ENCODE measurements around the gene ADARB1. TPM values are rescaled to one million over a fixed set of nuclear protein-coding genes. Genes with fewer than 3 reads are reported as not detected.
A peak's percentile ranks its signal among the peaks of the same experiment; 100 is the strongest.

Gene ADARB1
- total RNA-seq, 4 donors from 2014 or later, result 107 to 231 (median 201) TPM

DNA sequence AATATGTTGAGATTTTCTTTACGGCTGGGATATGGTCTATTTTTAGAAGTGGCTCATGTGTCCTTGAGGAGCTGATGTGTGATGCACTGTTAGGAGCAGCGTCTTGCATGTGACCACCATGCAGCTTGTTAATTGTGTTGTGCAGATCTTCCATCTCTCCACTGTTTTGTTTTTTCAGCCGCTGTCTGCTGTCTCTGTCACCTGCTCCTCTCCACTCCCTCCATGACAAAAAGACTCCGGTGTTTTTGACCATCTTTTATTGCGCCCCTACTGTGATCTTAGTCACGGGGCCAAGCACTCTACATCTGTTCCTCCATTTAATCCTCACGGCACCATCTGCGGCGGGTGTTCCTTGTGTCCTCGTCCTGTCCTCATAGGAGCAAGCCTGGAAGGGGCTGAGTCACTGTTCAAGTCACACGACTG is 51.8 kb downstream of the ADARB1 start:
- H3K4me3 ChIP-seq, result no peak overlapping the region
- intact Hi-C loops (cut with DNase I), result no loop called here
- peak overlapping the region in 2 of 4 donors; percentile 50 to 84 for H3K27ac ChIP-seq (replicated peaks in 1 of 4)
- TF ChIP-seq CTCF (IDR thresholded peaks at IDR 0.05) (no peak), POLR2AphosphoS5 (IDR thresholded peaks at IDR 0.05) (peak in 1 of 2 donors; percentile 31)
- H3K36me3 ChIP-seq, result peaks cover 0 to 8% (median 0%) of the 10 kb centered on the region in 4 donors
- H3K4me1 ChIP-seq, result peaks cover 43 to 98% (median 81%) of the 10 kb centered on the region in 4 donors
- DNase-seq (ENCODE audit: extremely low spot score), result no peak
- 74% methylated on average over 11 of the region's 11 CpGs for WGBS
- H3K27me3 ChIP-seq, result no peaks in the 10 kb centered on the region
- H3K9me3 ChIP-seq, result no peaks in the 10 kb centered on the region

DNA sequence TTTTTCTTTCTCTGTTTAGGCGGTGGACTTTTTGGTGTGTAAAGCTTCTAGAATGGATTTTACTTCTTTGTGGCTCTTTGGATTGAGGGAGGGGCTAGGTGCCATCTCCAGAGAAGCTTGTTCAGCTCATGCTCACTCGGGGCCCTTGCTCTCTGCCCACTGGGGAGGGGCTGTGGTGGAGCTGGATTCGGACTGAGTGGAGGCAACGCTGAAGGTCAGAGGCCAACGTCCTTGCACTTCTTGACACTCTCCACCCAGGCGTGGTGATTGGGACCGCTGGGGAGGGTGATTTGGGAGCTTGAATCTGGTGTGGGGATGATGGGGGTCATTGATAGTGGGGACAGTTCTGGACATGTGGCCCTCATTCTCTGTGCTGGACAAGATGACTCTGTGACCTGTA is 52.6 kb downstream of the ADARB1 start:
- H3K36me3 ChIP-seq, result peaks cover 0 to 8% (median 0%) of the 10 kb centered on the region in 4 donors
- no peak for DNase-seq (ENCODE audit: extremely low spot score)
- intact Hi-C loops (cut with DNase I), result no loop called here
- H3K9me3 ChIP-seq, result no peaks in the 10 kb centered on the region
- H3K4me3 ChIP-seq, result no peak overlapping the region
- peak overlapping the region in 2 of 4 donors; percentile 50 to 84 for H3K27ac ChIP-seq (replicated peaks in 1 of 4)
- H3K27me3 ChIP-seq, result no peaks in the 10 kb centered on the region
- TF ChIP-seq EP300 (IDR thresholded peaks at IDR 0.05) (no peak), POLR2AphosphoS5 (IDR thresholded peaks at IDR 0.05) (no peak), POLR2A (IDR thresholded peaks at IDR 0.05; ENCODE audit: low read depth) (no peak), CTCF (IDR thresholded peaks at IDR 0.05) (no peak)
- WGBS, result 86% methylated on average over 7 of the region's 7 CpGs
- H3K4me1 ChIP-seq, result peaks cover 46 to 98% (median 84%) of the 10 kb centered on the region in 4 donors

DNA sequence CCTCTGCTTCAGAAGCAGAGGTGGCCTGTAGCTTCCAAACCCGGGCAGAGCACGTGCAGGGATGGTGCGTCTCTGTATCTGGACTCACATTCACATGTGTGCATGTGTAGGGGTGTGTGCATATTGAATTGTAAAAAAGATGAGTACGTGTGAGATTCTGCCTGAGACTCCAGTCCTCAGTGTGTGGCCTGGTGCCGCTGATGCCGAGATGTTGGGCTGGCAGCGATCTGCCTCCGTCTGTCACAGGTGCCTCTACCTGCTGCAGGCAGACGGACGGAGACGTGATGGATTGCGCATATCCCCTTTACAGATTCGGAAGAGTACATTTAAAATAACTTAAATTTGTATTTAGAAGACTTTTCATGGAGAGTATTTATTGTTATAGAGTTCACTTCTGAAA is 53.6 kb downstream of the ADARB1 start:
- H3K27me3 ChIP-seq, result no peaks in the 10 kb centered on the region
- no peak for TF ChIP-seq POLR2AphosphoS5 (IDR thresholded peaks at IDR 0.05)
- TF ChIP-seq POLR2A (IDR thresholded peaks at IDR 0.05; ENCODE audit: low read depth), result no peak
- no peak for TF ChIP-seq CTCF (IDR thresholded peaks at IDR 0.05)
- no peak for TF ChIP-seq EP300 (IDR thresholded peaks at IDR 0.05)
- no peak for DNase-seq (ENCODE audit: extremely low spot score)
- intact Hi-C loops (cut with DNase I), result no loop called here
- WGBS, result 89% methylated on average over 13 of the region's 13 CpGs
- peak overlapping the region in 3 of 4 donors; percentile 84 to 86 (median 86) for H3K27ac ChIP-seq (replicated peaks in 1 of 4)
- H3K4me1 ChIP-seq, result peaks cover 50 to 98% (median 86%) of the 10 kb centered on the region in 4 donors
- no peaks in the 10 kb centered on the region for H3K9me3 ChIP-seq
- H3K36me3 ChIP-seq, result peaks cover 0 to 8% (median 0%) of the 10 kb centered on the region in 4 donors
- no peak overlapping the region for H3K4me3 ChIP-seq

DNA sequence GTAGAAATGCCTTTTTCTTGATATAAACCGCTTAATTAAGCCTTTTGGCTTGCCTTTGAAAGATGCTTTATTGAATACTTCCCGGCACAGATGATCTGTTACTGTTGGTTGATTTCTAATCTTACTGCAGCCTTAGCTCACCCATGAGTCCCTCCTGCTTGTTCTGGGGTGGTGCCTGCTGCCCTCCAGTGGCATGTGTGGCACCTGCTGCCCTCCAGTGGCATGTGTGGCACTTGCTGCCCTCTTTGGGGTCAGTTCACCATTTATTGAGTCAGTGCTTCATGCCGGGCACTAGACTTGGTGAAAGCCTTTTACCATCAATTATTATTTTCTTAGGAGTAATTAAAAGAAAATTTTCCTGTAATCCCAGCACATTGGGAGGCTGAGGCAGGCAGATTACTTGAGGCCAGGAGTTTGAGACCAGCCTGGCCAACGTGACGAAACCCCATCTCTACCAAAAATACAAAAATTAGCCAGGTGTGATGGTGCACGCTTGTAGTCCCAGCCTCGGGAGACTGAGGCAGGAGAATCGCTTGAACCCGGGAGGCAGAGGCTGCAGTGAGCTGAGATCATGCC is 54.3 kb downstream of the ADARB1 start:
- Histone ChIP-seq H3K27me3 (no peaks in the 10 kb centered on the region), H3K4me3 (no peak overlapping the region), H3K27ac (replicated peaks in 1 of 4) (peak overlapping the region; percentile 84 to 86 (median 85)), H3K36me3 (peaks cover 0 to 8% (median 0%) of the 10 kb centered on the region in 4 donors), H3K9me3 (no peaks in the 10 kb centered on the region), H3K4me1 (peaks cover 54 to 98% (median 90%) of the 10 kb centered on the region in 4 donors)
- TF ChIP-seq CTCF (IDR thresholded peaks at IDR 0.05) (peak; percentile 80 to 93 (median 88)), POLR2AphosphoS5 (IDR thresholded peaks at IDR 0.05) (peak; percentile 58 to 69), EP300 (IDR thresholded peaks at IDR 0.05) (no peak), POLR2A (IDR thresholded peaks at IDR 0.05; ENCODE audit: low read depth) (no peak)
- WGBS, result 59% methylated on average over 9 of the region's 9 CpGs
- intact Hi-C loops (cut with DNase I), result no loop called here
- DNase-seq (ENCODE audit: extremely low spot score), result no peak
